Pancreas (tissue), 10 donors: Measurements from ENCODE around the gene DDX25. TPM values are rescaled to one million over a fixed set of nuclear protein-coding genes. Genes with fewer than 3 reads are reported as not detected.

ENCODE experiments used
- ATAC-seq, 4 donors: fragments of 200-7000 bp; cut with Tn5 transposase; one replicate each; pipeline versions ENCODE4 v1.8.0 to v1.9.1; 2020; ENCODE audit warnings: mild to moderate bottlenecking in 4 of 4, moderate library complexity in 4 of 4
- DNase-seq, 6 donors: peaks; one replicate each; pipeline ENCODE4 v3.0.0-alpha.2; 2020
- FAIRE-seq: peaks from 2 replicates; lab custom pipeline; 2012; peaks lifted over from hg19 to GRCh38; lab: Jason Lieb, UNC
- H3K27ac ChIP-seq, 4 donors: fragments of 200-600 bp; sonication (generic); 1 replicate in 3 of 4; 2 replicates in 1 of 4; pipeline versions ENCODE4 v1.5.0 to v1.8.0; 2020
- H3K27me3 ChIP-seq, 4 donors: fragments of 200-600 bp; one replicate each; pipeline ENCODE4 v1.8.0; 2021
- H3K36me3 ChIP-seq, 3 donors: fragments of 200-600 bp; sonication (generic) in 1 of 3; one replicate each; pipeline versions ENCODE4 v1.5.0 to v1.8.0; 2020 to 2021
- H3K4me1 ChIP-seq, 3 donors: fragments of 200-600 bp; one replicate each; pipeline ENCODE4 v1.8.0; 2021
- H3K4me3 ChIP-seq, 4 donors: fragments of 200-600 bp; sonication (generic) in 2 of 4; one replicate each; pipeline versions ENCODE4 v1.5.0 to v1.8.0; 2020 to 2021
- H3K9me3 ChIP-seq, 4 donors: fragments of 200-600 bp; one replicate each; pipeline ENCODE4 v1.8.0; 2021
- CTCF ChIP-seq, 4 donors: fragments of 200-600 bp; sonication (generic) in 3 of 4; IDR thresholded peaks; one replicate each; pipeline versions ENCODE4 v1.5.0 to v1.8.0; 2021; ENCODE audit warnings: antibody characterized with exemption in 4 of 4
- WGBS, 2 donors: extraction: QIAGEN DNeasy Blood & Tissue Kit; methylation state at CpG; one replicate each; pipeline ENCODE4 v1.1.7; 2013; 5-methylcytosine and 5-hydroxymethylcytosine counted together
- intact Hi-C, 3 donors: fragments of 100-400 bp; cut with DNase I; formaldehyde crosslinking; loops; one replicate each; pipeline versions ENCODE4 v1.11.1 to v1.14.2; 2022
- polyA plus RNA-seq, 2 donors: library from polyadenylated mRNA; stranded (reverse); fragments of 200-250 nt; gene quantifications; one replicate each; pipeline ENCODE4 v1.2.3, GENCODE V29; 2013
- total RNA-seq, 6 donors: library from RNA; stranded (reverse); fragmentation: NEBNext Ultra II Directional in 4 of 6; extraction: Animal tissue kit (Norgen Biotek cat#: 25700) in 4 of 6; gene quantifications; one replicate each; pipeline versions ENCODE4 v1.2.1 to v1.2.4, GENCODE V29; 2021 to 2023
- donor health status: healthy with polysubstance abuse.
- donor health status: DM: no; HTN: no; CAD: no; lungs with moderate emphysema.
- donor health status: DM: no; HTN: no; CAD: no.
- donor health status: control.
- donor health status: control.
- donor health status: Bipolar disorder and iron deficiency.
- donor health status: DM: yes; HTN: yes; CAD: no.
- donor health status: DM: no; HTN: no; CAD: no.
- donor health status: DM: no; HTN: no; CAD: no.
- donor health status: DM: yes; HTN: yes; CAD: no.

The DDX25 gene
- total and polyA plus RNA-seq, 8 donors = 0.41 to 7.1 (median 0.64) TPM

GRCh38 chr11:125957618-125958332 is 53.5 kb downstream of the DDX25 start:
- no peak for TF ChIP-seq CTCF (IDR thresholded peaks at IDR 0.05)
- Histone ChIP-seq H3K27me3 (no peaks in the 10 kb centered on the region), H3K4me3 (no peak overlapping the region), H3K4me1 (no peaks in the 10 kb centered on the region), H3K27ac (no peak overlapping the region), H3K9me3 (no peaks in the 10 kb centered on the region), H3K36me3 (no peaks in the 10 kb centered on the region)
- DNase-seq (no peak), ATAC-seq (no peak), FAIRE-seq (no peak)
- WGBS, 2 donors = 78 to 82% methylated on average over 14 of the region's 14 CpGs
- intact Hi-C loops = no loop called here

GRCh38 chr11:125958872-125959400 is 54.6 kb downstream of the DDX25 start:
- TF ChIP-seq CTCF (IDR thresholded peaks at IDR 0.05) = no peak
- Histone ChIP-seq H3K9me3 (no peaks in the 10 kb centered on the region), H3K36me3 (no peaks in the 10 kb centered on the region), H3K4me3 (no peak overlapping the region), H3K27me3 (no peaks in the 10 kb centered on the region), H3K4me1 (no peaks in the 10 kb centered on the region), H3K27ac (no peak overlapping the region)
- intact Hi-C loops = no loop called here
- 77 to 93% methylated on average over 4 of the region's 4 CpGs for WGBS, 2 donors
- FAIRE-seq (no peak), DNase-seq (no peak), ATAC-seq (no peak)

GRCh38 chr11:125959511-125959910 is 55.2 kb downstream of the DDX25 start:
- intact Hi-C loops = no loop called here
- no peaks in the 10 kb centered on the region for H3K36me3 ChIP-seq
- H3K9me3 ChIP-seq = no peaks in the 10 kb centered on the region
- H3K27ac ChIP-seq = no peak overlapping the region
- DNase-seq (no peak), ATAC-seq (no peak), FAIRE-seq (no peak)
- no peak overlapping the region for H3K4me3 ChIP-seq
- WGBS, 2 donors = 90 to 96% methylated on average over 6 of the region's 6 CpGs
- no peaks in the 10 kb centered on the region for H3K4me1 ChIP-seq
- no peaks in the 10 kb centered on the region for H3K27me3 ChIP-seq
- no peak for TF ChIP-seq CTCF (IDR thresholded peaks at IDR 0.05)

- ATAC-seq (no peak), DNase-seq (no peak), FAIRE-seq (no peak)
- Histone ChIP-seq H3K27me3 (no peaks in the 10 kb centered on the region), H3K4me3 (no peak overlapping the region), H3K27ac (no peak overlapping the region), H3K4me1 (no peaks in the 10 kb centered on the region), H3K9me3 (no peaks in the 10 kb centered on the region), H3K36me3 (no peaks in the 10 kb centered on the region)
- TF ChIP-seq CTCF (IDR thresholded peaks at IDR 0.05) = no peak
- 85 to 90% methylated on average over 10 of the region's 10 CpGs for WGBS, 2 donors
- intact Hi-C loops = no loop called here
Observed at GRCh38 chr11:125959931-125960330, 55.6 kb downstream of the DDX25 start.

GRCh38 chr11:125960771-125961170 is 56.5 kb downstream of the DDX25 start:
- 73 to 76% methylated on average over 6 of the region's 6 CpGs for WGBS, 2 donors
- no peak for TF ChIP-seq CTCF (IDR thresholded peaks at IDR 0.05)

More at GRCh38 chr11:125960771-125961170, 56.5 kb downstream of the DDX25 start:
- no peak for ATAC-seq
- intact Hi-C loops = no loop called here
- Histone ChIP-seq H3K9me3 (no peaks in the 10 kb centered on the region), H3K27ac (no peak overlapping the region), H3K27me3 (no peaks in the 10 kb centered on the region), H3K4me3 (no peak overlapping the region), H3K4me1 (no peaks in the 10 kb centered on the region), H3K36me3 (no peaks in the 10 kb centered on the region)
- no peak for FAIRE-seq
- DNase-seq = no peak
